ENCODE measurements around the gene RAB40C.

DNA sequence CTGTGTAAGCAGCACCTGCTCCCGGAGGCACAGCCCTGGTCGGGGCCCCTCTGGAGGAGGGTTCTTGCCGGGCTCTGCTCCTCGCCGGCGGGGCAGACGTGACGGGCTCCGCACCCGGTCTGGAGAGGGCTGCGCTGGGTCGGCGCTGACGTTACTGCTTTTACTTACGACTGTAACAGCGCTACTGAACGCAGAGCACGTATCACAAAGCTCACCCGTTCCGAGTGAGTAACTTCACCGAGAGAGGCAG is 1.3 kb upstream of the RAB40C start:
- TF ChIP-seq POLR2A (IDR thresholded peaks at IDR 0.05): no peak
- TF ChIP-seq, protein P1, sequence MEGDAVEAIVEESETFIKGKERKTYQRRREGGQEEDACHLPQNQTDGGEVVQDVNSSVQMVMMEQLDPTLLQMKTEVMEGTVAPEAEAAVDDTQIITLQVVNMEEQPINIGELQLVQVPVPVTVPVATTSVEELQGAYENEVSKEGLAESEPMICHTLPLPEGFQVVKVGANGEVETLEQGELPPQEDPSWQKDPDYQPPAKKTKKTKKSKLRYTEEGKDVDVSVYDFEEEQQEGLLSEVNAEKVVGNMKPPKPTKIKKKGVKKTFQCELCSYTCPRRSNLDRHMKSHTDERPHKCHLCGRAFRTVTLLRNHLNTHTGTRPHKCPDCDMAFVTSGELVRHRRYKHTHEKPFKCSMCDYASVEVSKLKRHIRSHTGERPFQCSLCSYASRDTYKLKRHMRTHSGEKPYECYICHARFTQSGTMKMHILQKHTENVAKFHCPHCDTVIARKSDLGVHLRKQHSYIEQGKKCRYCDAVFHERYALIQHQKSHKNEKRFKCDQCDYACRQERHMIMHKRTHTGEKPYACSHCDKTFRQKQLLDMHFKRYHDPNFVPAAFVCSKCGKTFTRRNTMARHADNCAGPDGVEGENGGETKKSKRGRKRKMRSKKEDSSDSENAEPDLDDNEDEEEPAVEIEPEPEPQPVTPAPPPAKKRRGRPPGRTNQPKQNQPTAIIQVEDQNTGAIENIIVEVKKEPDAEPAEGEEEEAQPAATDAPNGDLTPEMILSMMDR (IDR thresholded peaks at IDR 0.05): no peak
